SK-N-SH treated with all-trans-retinoic acid at 6 μM for 48 hours (cell line): ENCODE data around the gene SLX4IP.

Source experiments
- ATAC-seq: fragments of 200-7000 bp; cut with Tn5 transposase; 3 replicates; pipeline ENCODE4 v1.9.1; 2020; ENCODE audit warnings: mild to moderate bottlenecking, moderate library complexity
- ARNTL ChIP-seq: fragments of 450-650 bp; formaldehyde crosslinking; IDR thresholded peaks from 2 replicates; pipeline ENCODE4 v1.5.0; 2020; ENCODE audit warnings: low read depth, mild to moderate bottlenecking, moderate library complexity, borderline replicate concordance
- BACH2 ChIP-seq: fragments of 250-450 bp; sonication (Bioruptor Pico); IDR thresholded peaks from 2 replicates; pipeline ENCODE4 v1.9.0; 2021; ENCODE audit warnings: mild to moderate bottlenecking, borderline replicate concordance
- CREB5 ChIP-seq: fragments of 250-450 bp; sonication (Bioruptor Pico); IDR thresholded peaks from 2 replicates; pipeline ENCODE4 v1.5.1; 2020; ENCODE audit warnings: low read depth, mild to moderate bottlenecking, moderate library complexity
- CSDC2 ChIP-seq: fragments of 250-450 bp; sonication (Bioruptor Pico); IDR thresholded peaks from 2 replicates; pipeline ENCODE4 v1.5.0; 2020; ENCODE audit warnings: mild to moderate bottlenecking, moderate library complexity
- CSRNP3 ChIP-seq: fragments of 250-450 bp; sonication (Bioruptor Pico); IDR thresholded peaks from 2 replicates; pipeline ENCODE4 v1.5.1; 2021; ENCODE audit warnings: mild to moderate bottlenecking, moderate library complexity
- ESRRG ChIP-seq: fragments of 250-450 bp; sonication (Bioruptor Pico); IDR thresholded peaks from 2 replicates; pipeline ENCODE4 v1.6.1; 2021; ENCODE audit warnings: mild to moderate bottlenecking
- GLIS3 ChIP-seq: fragments of 250-450 bp; sonication (Bioruptor Pico); IDR thresholded peaks from 2 replicates; pipeline ENCODE4 v1.5.0; 2020; ENCODE audit warnings: mild to moderate bottlenecking, moderate library complexity
- ISL1 ChIP-seq: fragments of 250-450 bp; sonication (Bioruptor Pico); IDR thresholded peaks from 2 replicates; pipeline ENCODE4 v2.1.2; 2022; ENCODE audit warnings: mild to moderate bottlenecking, moderate library complexity
- OSR1 ChIP-seq: fragments of 250-450 bp; sonication (Bioruptor Pico); IDR thresholded peaks from 2 replicates; pipeline ENCODE4 v1.8.0; 2022; ENCODE audit warnings: moderate library complexity, mild to moderate bottlenecking, inconsistent platforms
- PATZ1 ChIP-seq: fragments of 250-450 bp; sonication (Bioruptor Pico); IDR thresholded peaks from 2 replicates; pipeline ENCODE4 v1.8.0; 2020; ENCODE audit warnings: mild to moderate bottlenecking, moderate library complexity, borderline replicate concordance
- POU6F1 ChIP-seq: fragments of 250-450 bp; sonication (Bioruptor Pico); IDR thresholded peaks from 2 replicates; pipeline ENCODE4 v1.8.0; 2021; ENCODE audit warnings: low read depth, mild to moderate bottlenecking, moderate library complexity, borderline replicate concordance
- RARB ChIP-seq: fragments of 250-450 bp; sonication (Bioruptor Pico); IDR thresholded peaks from 2 replicates; pipeline ENCODE4 v1.8.0; 2021; ENCODE audit warnings: mild to moderate bottlenecking, moderate library complexity
- SNAI2 ChIP-seq: fragments of 250-450 bp; sonication (Bioruptor Pico); IDR thresholded peaks from 2 replicates; pipeline ENCODE4 v1.5.0; 2020; ENCODE audit warnings: mild to moderate bottlenecking, moderate library complexity
- TCF4 ChIP-seq: fragments of 250-450 bp; sonication (Bioruptor Pico); IDR thresholded peaks from 2 replicates; pipeline ENCODE4 v1.8.0; 2021; ENCODE audit warnings: mild to moderate bottlenecking, moderate library complexity, borderline replicate concordance
- TOX ChIP-seq: fragments of 250-450 bp; sonication (Bioruptor Pico); IDR thresholded peaks from 2 replicates; pipeline ENCODE4 v1.8.0; 2021; ENCODE audit warnings: mild to moderate bottlenecking, moderate library complexity, borderline replicate concordance
- TSHZ2 ChIP-seq: fragments of 250-450 bp; sonication (Bioruptor Pico); IDR thresholded peaks from 2 replicates; pipeline ENCODE4 v1.5.0; 2020; ENCODE audit warnings: mild to moderate bottlenecking, moderate library complexity
- ZC3H10 ChIP-seq: fragments of 250-450 bp; sonication (Bioruptor Pico); IDR thresholded peaks from 2 replicates; pipeline ENCODE4 v1.5.1; 2021; ENCODE audit warnings: mild to moderate bottlenecking, moderate library complexity
- ZFP3 ChIP-seq: fragments of 250-450 bp; sonication (Bioruptor Pico); IDR thresholded peaks from 2 replicates; pipeline ENCODE4 v1.5.0; 2020; ENCODE audit warnings: mild to moderate bottlenecking, moderate library complexity
- ZFP30 ChIP-seq: fragments of 450-650 bp; formaldehyde crosslinking; IDR thresholded peaks from 2 replicates; pipeline ENCODE4 v1.5.0; 2022; ENCODE audit warnings: mild to moderate bottlenecking, moderate library complexity
- ZNF565 ChIP-seq: fragments of 450-650 bp; formaldehyde crosslinking; conservative IDR thresholded peaks from 2 replicates; pipeline ENCODE4 v1.5.0; 2020; ENCODE audit warnings: low read depth, mild to moderate bottlenecking, moderate library complexity
- ZNF70 ChIP-seq: fragments of 450-650 bp; formaldehyde crosslinking; IDR thresholded peaks from 2 replicates; pipeline ENCODE4 v1.5.0; 2020; ENCODE audit warnings: mild to moderate bottlenecking, moderate library complexity
- ZNF8 ChIP-seq: fragments of 450-650 bp; formaldehyde crosslinking; IDR thresholded peaks from 2 replicates; pipeline ENCODE4 v1.5.0; 2020; ENCODE audit warnings: mild to moderate bottlenecking, moderate library complexity

SLX4IP gene

GRCh38 chr20:10580700-10581099 lies 145.6 kb downstream of the SLX4IP start:
- no peak for ATAC-seq
- no peak for TF ChIP-seq TCF4 (CRISPR knock-in tag)
- TF ChIP-seq ZNF565 (CRISPR knock-in tag) = no peak
- TF ChIP-seq TOX = no peak
- TF ChIP-seq BACH2 = no peak
- no peak for TF ChIP-seq OSR1
- no peak for TF ChIP-seq ESRRG (CRISPR knock-in tag)
- no peak for TF ChIP-seq ZC3H10 (CRISPR knock-in tag)
- TF ChIP-seq ZNF70 (CRISPR knock-in tag) = no peak

- ATAC-seq = peak; percentile 74
- TF ChIP-seq ZFP3 (CRISPR knock-in tag) (no peak), ISL1 (CRISPR knock-in tag) (peak; percentile 27; the same call in 1 of the 2 replicates), TSHZ2 (CRISPR knock-in tag) (no peak)
Measured at GRCh38 chr20:10581823-10582222, 146.7 kb downstream of the SLX4IP start.

GRCh38 chr20:10584371-10584770 lies 149.3 kb downstream of the SLX4IP start:
- TF ChIP-seq ARNTL (CRISPR knock-in tag) = no peak
- TF ChIP-seq ZNF8 (CRISPR knock-in tag) = no peak
- no peak for TF ChIP-seq TOX
- no peak for TF ChIP-seq ZFP30 (CRISPR knock-in tag)
- TF ChIP-seq SNAI2 (CRISPR knock-in tag) = peak; percentile 61; the same call in 1 of the 2 replicates
- TF ChIP-seq ESRRG (CRISPR knock-in tag) = no peak
- no peak for TF ChIP-seq RARB (CRISPR knock-in tag)
- TF ChIP-seq CSRNP3 (CRISPR knock-in tag) = no peak
- TF ChIP-seq ZC3H10 (CRISPR knock-in tag) = peak; percentile 42; the same call in 1 of the 2 replicates
- no peak for TF ChIP-seq ZNF70 (CRISPR knock-in tag)
- peak; percentile 91 for TF ChIP-seq ISL1 (CRISPR knock-in tag)
- no peak for TF ChIP-seq ZNF565 (CRISPR knock-in tag)
- TF ChIP-seq CSDC2 (CRISPR knock-in tag) = no peak
- no peak for TF ChIP-seq TCF4 (CRISPR knock-in tag)
- TF ChIP-seq GLIS3 (CRISPR knock-in tag) = no peak
- no peak for TF ChIP-seq BACH2
- TF ChIP-seq POU6F1 (CRISPR knock-in tag) = 0 out of 2 replicates have a peak, but pooled peaks have one; percentile 39
- TF ChIP-seq CREB5 (CRISPR knock-in tag) = no peak
- peak; percentile 74 for ATAC-seq

GRCh38 chr20:10585308-10585707 lies 150.2 kb downstream of the SLX4IP start:
- no peak for ATAC-seq
- no peak for TF ChIP-seq PATZ1
- TF ChIP-seq OSR1 = no peak
- TF ChIP-seq TCF4 (CRISPR knock-in tag) = no peak
- TF ChIP-seq TSHZ2 (CRISPR knock-in tag) = no peak
- TF ChIP-seq POU6F1 (CRISPR knock-in tag) = no peak
- no peak for TF ChIP-seq ZFP30 (CRISPR knock-in tag)
